Measurements from ENCODE around the gene IL31. TPM values are rescaled to one million over a fixed set of nuclear protein-coding genes. Genes with fewer than 3 reads are reported as not detected.

The IL31 gene
- total and polyA plus RNA-seq, 4 donors = not detected

DNA sequence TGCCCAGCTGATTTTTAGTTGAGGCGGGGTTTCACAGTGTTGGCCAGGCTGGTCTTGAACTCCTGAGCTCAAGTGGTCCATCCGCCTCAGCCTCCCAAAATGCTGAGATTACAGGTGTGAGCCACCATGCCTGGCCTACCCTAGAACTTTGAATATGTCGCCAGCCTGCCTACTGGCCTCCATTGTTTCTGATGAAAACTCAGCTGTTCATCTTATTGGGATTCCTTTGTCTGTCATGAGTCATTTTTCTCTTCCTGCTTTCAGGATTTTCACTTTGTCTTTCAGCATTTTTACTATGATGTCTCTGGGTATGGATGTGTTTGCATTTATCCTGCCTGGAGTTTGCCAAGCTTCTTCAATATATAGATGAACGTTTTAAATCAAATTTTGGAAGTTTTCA lies 21.4 kb upstream of the IL31 start:
- WGBS (ENCODE audit: insufficient coverage) = 88% methylated on average over 4 of the region's 4 CpGs

DNA sequence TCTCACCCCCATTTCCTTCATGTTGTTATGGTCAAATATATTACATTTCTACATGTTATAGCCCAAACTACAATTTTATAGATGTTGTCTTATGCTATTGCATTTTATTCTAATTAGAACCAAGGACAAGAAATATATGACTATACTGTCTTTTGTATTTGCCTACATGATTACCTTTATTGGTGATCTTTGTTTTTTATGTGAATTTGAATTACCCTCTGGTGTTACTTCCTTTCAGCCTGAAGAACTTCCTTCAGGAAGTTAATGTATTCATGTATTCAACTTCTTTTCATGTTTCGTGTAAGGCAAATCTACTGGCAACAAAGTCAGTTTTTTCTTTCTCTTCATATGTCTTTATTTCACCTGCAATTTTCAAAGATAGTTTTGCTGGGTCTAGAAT lies 20.8 kb upstream of the IL31 start:
- no peak for DNase-seq (ENCODE audit: low read depth in 4 of 6, low spot score in 6 of 6)
- H3K27me3 ChIP-seq (ENCODE audit: control insufficient read depth, insufficient read depth, low read length) = no peaks in the 10 kb centered on the region
- WGBS (ENCODE audit: insufficient coverage) = no CpG with 5 or more reads among the region's 1 CpG

More for the DNA sequence above, 21.4 kb upstream of the IL31 start:
- peaks cover 2% of the 10 kb centered on the region for H3K36me3 ChIP-seq (ENCODE audit: control insufficient read depth, insufficient read depth, low read length)
- no peak overlapping the region for H3K4me3 ChIP-seq (ENCODE audit: low read depth, low read length)
- no peak overlapping the region for H3K27ac ChIP-seq (ENCODE audit: low read depth, low read length)
- peaks cover under 1% of the 10 kb centered on the region for H3K27me3 ChIP-seq (ENCODE audit: control insufficient read depth, insufficient read depth, low read length)
- DNase-seq (ENCODE audit: low read depth in 4 of 6, low spot score in 6 of 6) = no peak
- no peaks in the 10 kb centered on the region for H3K4me1 ChIP-seq (ENCODE audit: control insufficient read depth, insufficient read depth, low read length)
- no peaks in the 10 kb centered on the region for H3K9me3 ChIP-seq (ENCODE audit: control insufficient read depth, insufficient read depth, low read length)

GRCh38 chr12:122192441-122192840 lies 18.4 kb upstream of the IL31 start:
- DNase-seq (ENCODE audit: low read depth in 4 of 6, low spot score in 6 of 6) = no peak
- Histone ChIP-seq H3K4me3 (ENCODE audit: low read depth, low read length) (no peak overlapping the region), H3K4me1 (ENCODE audit: control insufficient read depth, insufficient read depth, low read length) (no peaks in the 10 kb centered on the region), H3K27ac (ENCODE audit: low read depth, low read length) (no peak overlapping the region), H3K9me3 (ENCODE audit: control insufficient read depth, insufficient read depth, low read length) (no peaks in the 10 kb centered on the region), H3K36me3 (ENCODE audit: control insufficient read depth, insufficient read depth, low read length) (peaks cover 5% of the 10 kb centered on the region), H3K27me3 (ENCODE audit: control insufficient read depth, insufficient read depth, low read length) (no peaks in the 10 kb centered on the region)
- 84% methylated on average over 11 of the region's 11 CpGs for WGBS (ENCODE audit: insufficient coverage)

More for the DNA sequence above, 20.8 kb upstream of the IL31 start:
- Histone ChIP-seq H3K4me1 (ENCODE audit: control insufficient read depth, insufficient read depth, low read length) (no peaks in the 10 kb centered on the region), H3K27ac (ENCODE audit: low read depth, low read length) (no peak overlapping the region), H3K9me3 (ENCODE audit: control insufficient read depth, insufficient read depth, low read length) (no peaks in the 10 kb centered on the region), H3K4me3 (ENCODE audit: low read depth, low read length) (no peak overlapping the region), H3K36me3 (ENCODE audit: control insufficient read depth, insufficient read depth, low read length) (peaks cover 3% of the 10 kb centered on the region)

DNA sequence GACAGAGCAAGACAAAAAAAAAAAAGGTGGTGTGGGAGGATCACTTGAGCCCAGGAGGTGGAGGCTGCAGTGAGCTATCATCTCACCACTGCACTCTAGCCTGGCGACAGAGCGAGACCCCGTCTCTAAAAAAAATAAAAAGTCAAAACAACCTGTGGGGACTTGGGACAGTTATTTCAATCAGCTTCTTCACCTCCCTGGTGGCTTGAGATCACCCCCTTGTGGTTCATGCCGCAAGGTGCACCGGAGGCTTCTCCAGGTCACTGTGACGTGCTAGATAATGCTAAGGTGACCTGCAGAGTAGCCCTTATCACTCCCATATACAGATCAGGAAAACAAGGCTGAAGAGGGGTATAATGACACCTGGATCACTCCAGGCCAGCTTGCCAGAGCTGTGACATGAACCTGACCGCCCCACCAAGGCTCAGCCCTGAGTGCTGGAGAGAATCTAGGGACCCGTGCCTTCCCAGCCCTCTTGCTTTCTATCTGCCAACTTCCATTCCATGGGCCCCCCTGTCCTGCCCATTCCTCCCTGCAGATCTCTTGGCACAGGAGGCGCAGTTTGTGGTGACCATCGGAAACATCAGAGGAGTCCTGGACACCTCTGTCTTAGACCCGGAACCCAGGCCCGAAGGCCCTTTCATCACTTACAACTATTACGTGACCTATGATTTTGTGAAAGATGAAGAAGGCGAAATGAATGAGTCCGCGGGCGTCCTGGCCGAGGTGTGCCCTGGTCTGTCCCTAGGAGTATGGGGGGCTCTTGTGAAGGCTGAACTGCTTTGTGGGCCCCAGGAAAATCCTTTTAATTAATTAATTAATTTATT lies 17.0 kb upstream of the IL31 start:
- Histone ChIP-seq H3K36me3 (ENCODE audit: control insufficient read depth, insufficient read depth, low read length) (peaks cover 7% of the 10 kb centered on the region), H3K27me3 (ENCODE audit: control insufficient read depth, insufficient read depth, low read length) (no peaks in the 10 kb centered on the region), H3K4me3 (ENCODE audit: low read depth, low read length) (no peak overlapping the region), H3K4me1 (ENCODE audit: control insufficient read depth, insufficient read depth, low read length) (no peaks in the 10 kb centered on the region), H3K9me3 (ENCODE audit: control insufficient read depth, insufficient read depth, low read length) (no peaks in the 10 kb centered on the region), H3K27ac (ENCODE audit: low read depth, low read length) (no peak overlapping the region)
- WGBS (ENCODE audit: insufficient coverage) = 58% methylated on average over 7 of the region's 18 CpGs
- peak in 2 of 6 donors; percentile 21 to 24 for DNase-seq (ENCODE audit: low read depth in 4 of 6, low spot score in 6 of 6)

GRCh38 chr12:122189626-122190475 lies 15.8 kb upstream of the IL31 start:
- no peaks in the 10 kb centered on the region for H3K9me3 ChIP-seq (ENCODE audit: control insufficient read depth, insufficient read depth, low read length)
- no peak overlapping the region for H3K4me3 ChIP-seq (ENCODE audit: low read depth, low read length)
- no peak for DNase-seq (ENCODE audit: low read depth in 4 of 6, low spot score in 6 of 6)
- H3K4me1 ChIP-seq (ENCODE audit: control insufficient read depth, insufficient read depth, low read length) = no peaks in the 10 kb centered on the region
- H3K27me3 ChIP-seq (ENCODE audit: control insufficient read depth, insufficient read depth, low read length) = no peaks in the 10 kb centered on the region
- no peak overlapping the region for H3K27ac ChIP-seq (ENCODE audit: low read depth, low read length)
- 88% methylated on average over 28 of the region's 34 CpGs for WGBS (ENCODE audit: insufficient coverage)
- H3K36me3 ChIP-seq (ENCODE audit: control insufficient read depth, insufficient read depth, low read length) = peaks cover 7% of the 10 kb centered on the region

- DNase-seq (ENCODE audit: low read depth in 4 of 6, low spot score in 6 of 6) = no peak
- Histone ChIP-seq H3K27ac (ENCODE audit: low read depth, low read length) (no peak overlapping the region), H3K27me3 (ENCODE audit: control insufficient read depth, insufficient read depth, low read length) (peaks cover 3% of the 10 kb centered on the region), H3K9me3 (ENCODE audit: control insufficient read depth, insufficient read depth, low read length) (no peaks in the 10 kb centered on the region), H3K36me3 (ENCODE audit: control insufficient read depth, insufficient read depth, low read length) (peaks cover 9% of the 10 kb centered on the region), H3K4me3 (ENCODE audit: low read depth, low read length) (no peak overlapping the region), H3K4me1 (ENCODE audit: control insufficient read depth, insufficient read depth, low read length) (peaks cover 5% of the 10 kb centered on the region)
- WGBS (ENCODE audit: insufficient coverage) = 70% methylated on average over 9 of the region's 12 CpGs
Observed at GRCh38 chr12:122187466-122187865, 13.4 kb upstream of the IL31 start.

GRCh38 chr12:122185494-122186082 lies 11.6 kb upstream of the IL31 start:
- Histone ChIP-seq H3K27ac (ENCODE audit: low read depth, low read length) (no peak overlapping the region), H3K36me3 (ENCODE audit: control insufficient read depth, insufficient read depth, low read length) (peaks cover 9% of the 10 kb centered on the region), H3K27me3 (ENCODE audit: control insufficient read depth, insufficient read depth, low read length) (peaks cover 3% of the 10 kb centered on the region), H3K4me1 (ENCODE audit: control insufficient read depth, insufficient read depth, low read length) (peaks cover 5% of the 10 kb centered on the region), H3K4me3 (ENCODE audit: low read depth, low read length) (no peak overlapping the region), H3K9me3 (ENCODE audit: control insufficient read depth, insufficient read depth, low read length) (no peaks in the 10 kb centered on the region)
- 87% methylated on average over 8 of the region's 10 CpGs for WGBS (ENCODE audit: insufficient coverage)
- DNase-seq (ENCODE audit: low read depth in 4 of 6, low spot score in 6 of 6) = no peak

- no peak for DNase-seq (ENCODE audit: low read depth in 4 of 6, low spot score in 6 of 6)
- Histone ChIP-seq H3K36me3 (ENCODE audit: control insufficient read depth, insufficient read depth, low read length) (peaks cover 7% of the 10 kb centered on the region), H3K9me3 (ENCODE audit: control insufficient read depth, insufficient read depth, low read length) (no peaks in the 10 kb centered on the region), H3K27ac (ENCODE audit: low read depth, low read length) (no peak overlapping the region), H3K4me1 (ENCODE audit: control insufficient read depth, insufficient read depth, low read length) (peaks cover 5% of the 10 kb centered on the region), H3K4me3 (ENCODE audit: low read depth, low read length) (no peak overlapping the region), H3K27me3 (ENCODE audit: control insufficient read depth, insufficient read depth, low read length) (peaks cover 3% of the 10 kb centered on the region)
- 95% methylated on average over 4 of the region's 7 CpGs for WGBS (ENCODE audit: insufficient coverage)
Observed at GRCh38 chr12:122185079-122185478, 11.1 kb upstream of the IL31 start.

GRCh38 chr12:122184517-122184916 lies 10.5 kb upstream of the IL31 start:
- Histone ChIP-seq H3K36me3 (ENCODE audit: control insufficient read depth, insufficient read depth, low read length) (peaks cover 6% of the 10 kb centered on the region), H3K4me1 (ENCODE audit: control insufficient read depth, insufficient read depth, low read length) (peaks cover 5% of the 10 kb centered on the region), H3K4me3 (ENCODE audit: low read depth, low read length) (no peak overlapping the region), H3K27me3 (ENCODE audit: control insufficient read depth, insufficient read depth, low read length) (peaks cover 3% of the 10 kb centered on the region), H3K9me3 (ENCODE audit: control insufficient read depth, insufficient read depth, low read length) (no peaks in the 10 kb centered on the region), H3K27ac (ENCODE audit: low read depth, low read length) (no peak overlapping the region)
- WGBS (ENCODE audit: insufficient coverage) = 81% methylated on average over 8 of the region's 18 CpGs
- DNase-seq (ENCODE audit: low read depth in 4 of 6, low spot score in 6 of 6) = no peak

All from spinal cord (tissue), 10 donors.